WTC11 (cell line): ENCODE measurements around the gene UBE2M. TPM values are rescaled to one million over a fixed set of nuclear protein-coding genes. Genes with fewer than 3 reads are reported as not detected.

ENCODE experiments used
- ATAC-seq: fragments of 200-7000 bp; cut with Tn5 transposase; 2 replicates; pipeline ENCODE4 v1.10.0; 2021; ENCODE audit warnings: mild to moderate bottlenecking, moderate library complexity
- CTCF ChIA-PET: fragments of 300-600 bp; sonication (Branson Sonifier 250); formaldehyde crosslinking; loops from one replicate; lab custom pipeline; 2021; ENCODE audit warnings: antibody characterized with exemption; lab: Charles Lee
- POLR2A ChIA-PET: fragments of 350-600 bp; sonication (Branson Sonifier 250); formaldehyde crosslinking; loops from one replicate; lab custom pipeline; 2021; ENCODE audit warnings: antibody characterized with exemption; lab: Charles Lee
- DNase-seq: peaks from one replicate; pipeline ENCODE4 v3.0.0; 2021; ENCODE audit warnings: low spot score
- H3K27ac Mint-ChIP-seq: 2 replicates; pipeline ENCODE4 v1.8.0; 2021; ENCODE audit warnings: mixed read lengths
- H3K27me3 Mint-ChIP-seq: 2 replicates; pipeline ENCODE4 v1.8.0; 2021; ENCODE audit warnings: low read depth, mild to moderate bottlenecking, moderate library complexity, mixed read lengths
- H3K36me3 Mint-ChIP-seq: 2 replicates; pipeline ENCODE4 v1.8.0; 2021; ENCODE audit warnings: mixed read lengths
- H3K4me1 Mint-ChIP-seq: 2 replicates; pipeline ENCODE4 v1.8.0; 2022; ENCODE audit warnings: mixed read lengths
- H3K4me3 Mint-ChIP-seq: 2 replicates; pipeline ENCODE4 v1.8.0; 2021; ENCODE audit warnings: mild to moderate bottlenecking, moderate library complexity, mixed read lengths
- H3K9me3 Mint-ChIP-seq: 2 replicates; pipeline ENCODE4 v1.8.0; 2021; ENCODE audit warnings: mixed read lengths
- ATF6 ChIP-seq: sonication (generic); formaldehyde crosslinking; IDR thresholded peaks from 2 replicates; pipeline ENCODE4 v1.8.1; 2023; ENCODE audit warnings: mild to moderate bottlenecking, missing genetic modification reagents
- E2F4 ChIP-seq: sonication (generic); formaldehyde crosslinking; IDR thresholded peaks from 2 replicates; pipeline ENCODE4 v1.8.1; 2022; ENCODE audit warnings: low read depth, mild to moderate bottlenecking, moderate library complexity, missing genetic modification reagents, borderline replicate concordance
- FOXK1 ChIP-seq: sonication (generic); formaldehyde crosslinking; IDR thresholded peaks from 2 replicates; pipeline ENCODE4 v1.8.0; 2022; ENCODE audit warnings: mild to moderate bottlenecking, moderate library complexity, missing genetic modification reagents
- HMGA2 ChIP-seq: fragments of 250-450 bp; sonication (Bioruptor Pico); IDR thresholded peaks from 2 replicates; pipeline ENCODE4 v1.4.0; 2021; ENCODE audit warnings: mild to moderate bottlenecking, moderate library complexity
- MYBL2 ChIP-seq: sonication (generic); formaldehyde crosslinking; IDR thresholded peaks from 2 replicates; pipeline ENCODE4 v1.8.1; 2023; ENCODE audit warnings: mild to moderate bottlenecking, moderate library complexity, missing genetic modification reagents
- NR3C1 ChIP-seq: sonication (generic); formaldehyde crosslinking; conservative IDR thresholded peaks from 2 replicates; pipeline ENCODE4 v1.8.1; 2023; ENCODE audit warnings: low read depth, mild to moderate bottlenecking, missing genetic modification reagents
- RELA ChIP-seq: sonication (generic); formaldehyde crosslinking; IDR thresholded peaks from 2 replicates; pipeline ENCODE4 v1.8.1; 2022; ENCODE audit warnings: missing genetic modification reagents, mild to moderate bottlenecking, borderline replicate concordance
- SP1 ChIP-seq: sonication (generic); formaldehyde crosslinking; conservative IDR thresholded peaks from 2 replicates; pipeline ENCODE4 v1.8.1; 2022; ENCODE audit warnings: missing genetic modification reagents
- TEAD1 ChIP-seq: sonication (generic); formaldehyde crosslinking; IDR thresholded peaks from 2 replicates; pipeline ENCODE4 v1.8.0; 2022; ENCODE audit warnings: mild to moderate bottlenecking, missing genetic modification reagents
- ZNF219 ChIP-seq: sonication (generic); formaldehyde crosslinking; IDR thresholded peaks from 2 replicates; pipeline ENCODE4 v1.8.0; 2023; ENCODE audit warnings: missing genetic modification reagents, mild to moderate bottlenecking, borderline replicate concordance
- total RNA-seq: library from RNA; stranded (reverse); gene quantifications from 3 replicates; pipeline ENCODE4 v1.2.3, GENCODE V29; 2021
- TF ChIP-seq, protein P1 (sequence below): fragments of 200-600 bp; IDR thresholded peaks from 2 replicates; pipeline ENCODE4 v1.8.0; 2022; ENCODE audit warnings: antibody characterized with exemption
- TF ChIP-seq, protein P2 (sequence below): sonication (generic); formaldehyde crosslinking; IDR thresholded peaks from 2 replicates; pipeline ENCODE4 v1.8.0; 2023; ENCODE audit warnings: missing genetic modification reagents, mild to moderate bottlenecking, borderline replicate concordance

The UBE2M gene
- total RNA-seq, 1 experiment from 2014 or later: 105 TPM

- TF ChIP-seq, protein P1, sequence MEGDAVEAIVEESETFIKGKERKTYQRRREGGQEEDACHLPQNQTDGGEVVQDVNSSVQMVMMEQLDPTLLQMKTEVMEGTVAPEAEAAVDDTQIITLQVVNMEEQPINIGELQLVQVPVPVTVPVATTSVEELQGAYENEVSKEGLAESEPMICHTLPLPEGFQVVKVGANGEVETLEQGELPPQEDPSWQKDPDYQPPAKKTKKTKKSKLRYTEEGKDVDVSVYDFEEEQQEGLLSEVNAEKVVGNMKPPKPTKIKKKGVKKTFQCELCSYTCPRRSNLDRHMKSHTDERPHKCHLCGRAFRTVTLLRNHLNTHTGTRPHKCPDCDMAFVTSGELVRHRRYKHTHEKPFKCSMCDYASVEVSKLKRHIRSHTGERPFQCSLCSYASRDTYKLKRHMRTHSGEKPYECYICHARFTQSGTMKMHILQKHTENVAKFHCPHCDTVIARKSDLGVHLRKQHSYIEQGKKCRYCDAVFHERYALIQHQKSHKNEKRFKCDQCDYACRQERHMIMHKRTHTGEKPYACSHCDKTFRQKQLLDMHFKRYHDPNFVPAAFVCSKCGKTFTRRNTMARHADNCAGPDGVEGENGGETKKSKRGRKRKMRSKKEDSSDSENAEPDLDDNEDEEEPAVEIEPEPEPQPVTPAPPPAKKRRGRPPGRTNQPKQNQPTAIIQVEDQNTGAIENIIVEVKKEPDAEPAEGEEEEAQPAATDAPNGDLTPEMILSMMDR: no peak
- no peak for TF ChIP-seq ZNF219
- no peak for TF ChIP-seq NR3C1 (CRISPR knock-in tag)
- TF ChIP-seq FOXK1 (CRISPR knock-in tag): no peak
- TF ChIP-seq HMGA2: no peak
Measured at GRCh38 chr19:58546019-58546530, 12.3 kb downstream of the UBE2M start (continued).

DNA sequence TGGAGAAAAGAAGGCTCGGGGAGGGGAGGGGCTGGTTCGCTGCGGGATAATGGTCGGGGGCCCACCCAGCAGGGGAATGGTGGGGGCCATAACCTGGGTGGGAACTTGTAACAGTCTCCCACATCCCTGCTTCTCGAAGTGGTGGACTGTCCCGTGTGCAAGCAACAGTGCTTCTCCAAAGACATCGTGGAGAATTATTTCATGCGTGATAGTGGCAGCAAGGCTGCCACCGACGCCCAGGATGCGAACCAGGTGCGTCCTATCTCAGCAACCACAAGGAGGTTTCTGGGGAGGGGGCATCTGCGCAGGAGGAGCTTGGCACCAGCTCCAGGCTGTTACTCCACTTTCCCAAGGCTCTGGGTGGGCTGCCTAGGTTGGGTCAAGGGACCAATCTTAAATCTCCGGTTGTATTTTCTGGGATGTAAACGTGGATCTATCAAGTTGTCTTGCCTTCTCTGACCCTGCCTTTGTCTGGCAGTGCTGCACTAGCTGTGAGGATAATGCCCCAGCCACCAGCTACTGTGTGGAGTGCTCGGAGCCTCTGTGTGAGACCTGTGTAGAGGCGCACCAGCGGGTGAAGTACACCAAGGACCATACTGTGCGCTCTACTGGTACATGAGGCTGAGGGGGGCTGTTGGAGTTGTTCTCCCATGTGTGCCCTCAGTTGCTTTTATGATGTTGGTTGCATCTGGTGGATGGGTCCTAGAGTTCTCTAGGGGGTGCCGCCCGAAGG is 13.0 kb downstream of the UBE2M start:
- no peak for ATAC-seq

DNA sequence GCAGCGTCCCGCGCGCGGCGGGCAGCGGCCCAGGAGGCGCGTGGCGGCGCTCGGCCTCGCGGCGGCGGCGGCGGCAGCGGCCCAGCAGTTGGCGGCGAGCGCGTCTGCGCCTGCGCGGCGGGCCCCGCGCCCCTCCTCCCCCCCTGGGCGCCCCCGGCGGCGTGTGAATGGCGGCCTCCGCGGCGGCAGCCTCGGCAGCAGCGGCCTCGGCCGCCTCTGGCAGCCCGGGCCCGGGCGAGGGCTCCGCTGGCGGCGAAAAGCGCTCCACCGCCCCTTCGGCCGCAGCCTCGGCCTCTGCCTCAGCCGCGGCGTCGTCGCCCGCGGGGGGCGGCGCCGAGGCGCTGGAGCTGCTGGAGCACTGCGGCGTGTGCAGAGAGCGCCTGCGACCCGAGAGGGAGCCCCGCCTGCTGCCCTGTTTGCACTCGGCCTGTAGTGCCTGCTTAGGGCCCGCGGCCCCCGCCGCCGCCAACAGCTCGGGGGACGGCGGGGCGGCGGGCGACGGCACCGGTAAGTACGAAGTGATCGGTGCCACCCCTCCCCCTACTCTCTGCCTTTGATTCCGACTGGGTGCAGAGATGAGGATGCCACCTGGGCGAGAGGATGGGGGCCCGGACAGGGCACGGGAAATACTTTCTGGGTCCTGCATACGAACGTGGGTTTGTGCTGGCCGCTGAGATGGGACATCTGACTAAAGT is 13.7 kb downstream of the UBE2M start:
- ChIA-PET CTCF (interaction anchor here (0.8 to 5.9 kb wide), 6 partner anchors 11 to 37 kb away, joined by 3 to 60 read pairs (median 8); partner anchors contain the start of genes CHMP2A and ZBTB45), POLR2A (interaction anchor here (1.3 to 3.2 kb wide), 7 partner anchors 9 to 45 kb away, joined by 3 to 30 read pairs (median 12); partner anchors contain the start of genes CHMP2A, UBE2M and ZBTB45)
- Mint-ChIP-seq H3K4me3 (peak overlapping the region; percentile 97), H3K4me1 (peaks cover 17% of the 10 kb centered on the region), H3K36me3 (peaks cover 46% of the 10 kb centered on the region), H3K9me3 (no peaks in the 10 kb centered on the region), H3K27ac (peak overlapping the region; percentile 93; the same call in 1 of the 2 replicates), H3K27me3 (peaks cover 39% of the 10 kb centered on the region)
- 0 out of 2 replicates have a peak, but pooled peaks have one; percentile 6 for TF ChIP-seq TEAD1 (CRISPR knock-in tag)
- 0 out of 2 replicates have a peak, but pooled peaks have one; percentile 20 for TF ChIP-seq SP1 (CRISPR knock-in tag)
- TF ChIP-seq ATF6 (CRISPR knock-in tag): no peak
- 0 out of 2 replicates have a peak, but pooled peaks have one; percentile 1 for TF ChIP-seq MYBL2 (CRISPR knock-in tag)
- TF ChIP-seq E2F4 (CRISPR knock-in tag): 0 out of 2 replicates have a peak, but pooled peaks have one; percentile 7
- ATAC-seq: peak; percentile 3
- peak; percentile 66 for DNase-seq

More for the DNA sequence above, 13.0 kb downstream of the UBE2M start:
- peaks cover 32% of the 10 kb centered on the region for H3K27me3 Mint-ChIP-seq
- no peak for DNase-seq
- no peak for TF ChIP-seq RELA (CRISPR knock-in tag)
- TF ChIP-seq, protein P2, sequence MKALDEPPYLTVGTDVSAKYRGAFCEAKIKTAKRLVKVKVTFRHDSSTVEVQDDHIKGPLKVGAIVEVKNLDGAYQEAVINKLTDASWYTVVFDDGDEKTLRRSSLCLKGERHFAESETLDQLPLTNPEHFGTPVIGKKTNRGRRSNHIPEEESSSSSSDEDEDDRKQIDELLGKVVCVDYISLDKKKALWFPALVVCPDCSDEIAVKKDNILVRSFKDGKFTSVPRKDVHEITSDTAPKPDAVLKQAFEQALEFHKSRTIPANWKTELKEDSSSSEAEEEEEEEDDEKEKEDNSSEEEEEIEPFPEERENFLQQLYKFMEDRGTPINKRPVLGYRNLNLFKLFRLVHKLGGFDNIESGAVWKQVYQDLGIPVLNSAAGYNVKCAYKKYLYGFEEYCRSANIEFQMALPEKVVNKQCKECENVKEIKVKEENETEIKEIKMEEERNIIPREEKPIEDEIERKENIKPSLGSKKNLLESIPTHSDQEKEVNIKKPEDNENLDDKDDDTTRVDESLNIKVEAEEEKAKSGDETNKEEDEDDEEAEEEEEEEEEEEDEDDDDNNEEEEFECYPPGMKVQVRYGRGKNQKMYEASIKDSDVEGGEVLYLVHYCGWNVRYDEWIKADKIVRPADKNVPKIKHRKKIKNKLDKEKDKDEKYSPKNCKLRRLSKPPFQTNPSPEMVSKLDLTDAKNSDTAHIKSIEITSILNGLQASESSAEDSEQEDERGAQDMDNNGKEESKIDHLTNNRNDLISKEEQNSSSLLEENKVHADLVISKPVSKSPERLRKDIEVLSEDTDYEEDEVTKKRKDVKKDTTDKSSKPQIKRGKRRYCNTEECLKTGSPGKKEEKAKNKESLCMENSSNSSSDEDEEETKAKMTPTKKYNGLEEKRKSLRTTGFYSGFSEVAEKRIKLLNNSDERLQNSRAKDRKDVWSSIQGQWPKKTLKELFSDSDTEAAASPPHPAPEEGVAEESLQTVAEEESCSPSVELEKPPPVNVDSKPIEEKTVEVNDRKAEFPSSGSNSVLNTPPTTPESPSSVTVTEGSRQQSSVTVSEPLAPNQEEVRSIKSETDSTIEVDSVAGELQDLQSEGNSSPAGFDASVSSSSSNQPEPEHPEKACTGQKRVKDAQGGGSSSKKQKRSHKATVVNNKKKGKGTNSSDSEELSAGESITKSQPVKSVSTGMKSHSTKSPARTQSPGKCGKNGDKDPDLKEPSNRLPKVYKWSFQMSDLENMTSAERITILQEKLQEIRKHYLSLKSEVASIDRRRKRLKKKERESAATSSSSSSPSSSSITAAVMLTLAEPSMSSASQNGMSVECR: 0 out of 2 replicates have a peak, but pooled peaks have one; percentile 24
- ChIA-PET CTCF (interaction anchor here (0.8 to 5.9 kb wide), 3 partner anchors 27 to 36 kb away, joined by 4 to 60 read pairs (median 10); partner anchors contain the start of gene ZBTB45), POLR2A (interaction anchor here (1.3 to 3.2 kb wide), 5 partner anchors 9 to 46 kb away, joined by 3 to 30 read pairs (median 14); partner anchors contain the start of genes CHMP2A and ZBTB45)
- H3K27ac Mint-ChIP-seq: peak overlapping the region; percentile 93
- peaks cover 52% of the 10 kb centered on the region for H3K36me3 Mint-ChIP-seq
- peaks cover 17% of the 10 kb centered on the region for H3K4me1 Mint-ChIP-seq
- peak overlapping the region; percentile 97 for H3K4me3 Mint-ChIP-seq
- H3K9me3 Mint-ChIP-seq: no peaks in the 10 kb centered on the region
